HL-60 (cell line): ENCODE measurements around the gene IL1RAPL1.

ENCODE experiments used
- DNase-seq, 2 experiments: peaks; one replicate each; pipeline ENCODE4 v3.0.0-alpha.2; 2010 to 2020; ENCODE audit warnings: low read depth in 1 of 2, low spot score in 1 of 2
- H3K27ac ChIP-seq: fragments of 250-450 bp; sonication (Bioruptor Pico); replicated peaks from 2 replicates; pipeline ENCODE4 v1.5.1; 2020; ENCODE audit warnings: mild to moderate bottlenecking, moderate library complexity
- H3K27me3 ChIP-seq: fragments of 250-450 bp; sonication (Bioruptor Pico); 2 replicates; pipeline ENCODE4 v1.5.1; 2021; ENCODE audit warnings: mild to moderate bottlenecking, moderate library complexity; ENCODE audit not compliant: insufficient read depth, poor library complexity, severe bottlenecking
- H3K4me3 ChIP-seq: replicated peaks from 2 replicates; pipeline ENCODE4 v1.5.1; 2011; ENCODE audit warnings: mild to moderate bottlenecking, control low read depth, low read length; ENCODE audit not compliant: insufficient read depth
- CTCF ChIP-seq: IDR thresholded peaks from one replicate; pipeline ENCODE4 v1.5.1; 2011; ENCODE audit warnings: low read length, control low read depth, inconsistent platforms; ENCODE audit not compliant: insufficient read depth
- GABPA ChIP-seq: IDR thresholded peaks from 2 replicates; pipeline ENCODE4 v1.6.1; 2012; ENCODE audit warnings: low read depth
- POLR2AphosphoS5 ChIP-seq: IDR thresholded peaks from 2 replicates; pipeline ENCODE4 v1.6.1; 2012; ENCODE audit warnings: low read depth
- REST ChIP-seq: IDR thresholded peaks from 2 replicates; pipeline ENCODE4 v1.6.1; 2012; ENCODE audit warnings: low read depth; ENCODE audit not compliant: insufficient replicate concordance
- SPI1 ChIP-seq: IDR thresholded peaks from 2 replicates; pipeline ENCODE4 v1.6.1; 2012; ENCODE audit warnings: low read depth, mild to moderate bottlenecking, borderline replicate concordance

IL1RAPL1 gene

GRCh38 chrX:29948653-29949052, 1361.4 kb downstream of the IL1RAPL1 start:
- TF ChIP-seq CTCF (no peak), POLR2AphosphoS5 (no peak), SPI1 (no peak), GABPA (no peak), REST (no peak)
- Histone ChIP-seq H3K27ac (no peak overlapping the region), H3K4me3 (no peak overlapping the region), H3K27me3 (no peaks in the 10 kb centered on the region)
- DNase-seq = no peak

GRCh38 chrX:29952016-29952415, 1364.8 kb downstream of the IL1RAPL1 start:
- H3K27me3 ChIP-seq = no peaks in the 10 kb centered on the region
- H3K27ac ChIP-seq = no peak overlapping the region
- TF ChIP-seq POLR2AphosphoS5 (no peak), GABPA (no peak), REST (no peak), CTCF (no peak), SPI1 (no peak)
- DNase-seq = no peak
- H3K4me3 ChIP-seq = no peak overlapping the region

- TF ChIP-seq REST (no peak), GABPA (no peak), POLR2AphosphoS5 (no peak), CTCF (no peak), SPI1 (no peak)
- no peak for DNase-seq
- Histone ChIP-seq H3K27me3 (no peaks in the 10 kb centered on the region), H3K27ac (no peak overlapping the region), H3K4me3 (no peak overlapping the region)
These were observed 1374.8 kb downstream of the IL1RAPL1 start for GRCh38 chrX:29962061-29962460.
